Gastrocnemius medialis (tissue), 4 donors: ENCODE measurements around the gene CTDSP1. TPM values are rescaled to one million over a fixed set of nuclear protein-coding genes. Genes with fewer than 3 reads are reported as not detected.

Experiments
- ATAC-seq, 2 donors: fragments of 150-250 bp; one replicate each; pipeline ENCODE4 v1.9.1; 2016
- DNase-seq, 2 donors: peaks; one replicate each; pipeline ENCODE4 v3.0.0-alpha.2; 2019
- H3K27ac ChIP-seq, 4 donors: fragments of 200-600 bp; sonication (generic); 1 replicate in 1 of 4; 2 replicates in 3 of 4; pipeline ENCODE4 v1.5.1; 2016 to 2018; ENCODE audit warnings: mild to moderate bottlenecking in 2 of 4, moderate library complexity in 1 of 4
- H3K27me3 ChIP-seq, 3 donors: fragments of 200-600 bp; sonication (generic) in 2 of 3; 1 replicate in 1 of 3; 2 replicates in 2 of 3; pipeline versions ENCODE4 v1.5.1 to v1.6.0; 2016 to 2019; ENCODE audit warnings: mild to moderate bottlenecking in 1 of 3, moderate library complexity in 1 of 3
- H3K36me3 ChIP-seq, 2 donors: fragments of 200-600 bp; sonication (generic) in 1 of 2; one replicate each; pipeline ENCODE4 v1.5.1; 2017 to 2018
- H3K4me1 ChIP-seq, 2 donors: fragments of 200-600 bp; sonication (generic) in 1 of 2; one replicate each; pipeline ENCODE4 v1.5.1; 2016 to 2017; ENCODE audit warnings: mild to moderate bottlenecking in 2 of 2
- H3K4me3 ChIP-seq, 4 donors: fragments of 200-600 bp; sonication (generic) in 3 of 4; 1 replicate in 1 of 4; 2 replicates in 3 of 4; pipeline ENCODE4 v1.5.1; 2016 to 2019; ENCODE audit warnings: mild to moderate bottlenecking in 2 of 4
- H3K9me3 ChIP-seq, 3 donors: fragments of 200-600 bp; sonication (generic) in 2 of 3; 1 replicate in 1 of 3; 2 replicates in 2 of 3; pipeline ENCODE4 v1.5.1; 2016 to 2019
- POLR2A ChIP-seq, 2 donors: fragments of 450-650 bp; IDR thresholded peaks; one replicate each; pipeline ENCODE4 v1.6.1; 2017; ENCODE audit warnings: antibody characterized with exemption in 2 of 2, mild to moderate bottlenecking in 2 of 2, moderate library complexity in 2 of 2
- in situ Hi-C, 4 donors: fragments of 200-750 bp; cut with MboI; loops; one replicate each; pipeline versions ENCODE4 v1.15.0 to v1.8.0; 2017; ENCODE audit warnings: low sequenced_read_pairs in 4 of 4
- intact Hi-C: fragments of 100-400 bp; cut with DNase I; formaldehyde crosslinking; loops from one replicate; pipeline ENCODE4 v1.15.1; 2023; ENCODE audit warnings: low total_unique reads
- total RNA-seq, 4 donors: library from RNA; depleted of rRNA; stranded (reverse); fragments of >200 nt; gene quantifications; one replicate each; pipeline versions ENCODE4 v1.1.0 to v1.2.3, GENCODE V29; 2016
- TF ChIP-seq, protein P1 (sequence below), 5 experiments: fragments of 450-650 bp in 3 of 5; fragments of 200-600 bp in 2 of 5; sonication (generic) in 2 of 5; IDR thresholded peaks in 4 of 5; conservative IDR thresholded peaks in 1 of 5; 1 replicate in 4 of 5; 2 replicates in 1 of 5; pipeline ENCODE4 v1.5.1; 2016 to 2019; ENCODE audit warnings: antibody characterized with exemption in 5 of 5, mild to moderate bottlenecking in 3 of 5, moderate library complexity in 3 of 5

The CTDSP1 gene
- total RNA-seq, 4 donors from 2014 or later, result 46.7 to 77.4 (median 53.6) TPM

DNA sequence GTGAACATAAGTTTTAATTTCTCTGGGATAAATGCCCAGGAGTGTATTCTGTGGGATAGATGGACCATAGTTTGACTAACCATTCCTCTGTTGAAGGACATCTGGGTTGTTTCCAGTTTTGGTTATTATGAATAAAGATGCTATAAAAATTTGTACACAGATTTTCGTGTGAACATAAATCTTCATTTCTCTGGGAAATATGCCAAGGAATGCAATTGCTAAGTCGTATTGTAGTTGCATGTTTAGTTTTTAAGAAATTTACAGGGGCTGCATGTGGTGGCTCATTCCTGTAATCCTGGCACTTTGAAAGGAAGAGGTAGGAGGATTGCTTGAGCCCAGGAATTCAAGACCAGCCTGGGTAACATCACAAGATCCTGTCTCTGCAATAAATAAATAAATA, 24.5 kb upstream of the CTDSP1 start:
- no peak overlapping the region for H3K4me3 ChIP-seq
- DNase-seq (no peak), ATAC-seq (no peak)
- intact Hi-C loops (no loop called here), in situ Hi-C loops (no loop called here)
- no peaks in the 10 kb centered on the region for H3K4me1 ChIP-seq
- H3K27me3 ChIP-seq, result no peaks in the 10 kb centered on the region
- no peak overlapping the region for H3K27ac ChIP-seq
- no peaks in the 10 kb centered on the region for H3K36me3 ChIP-seq
- TF ChIP-seq POLR2A (IDR thresholded peaks at IDR 0.05), result no peak
- TF ChIP-seq, protein P1, sequence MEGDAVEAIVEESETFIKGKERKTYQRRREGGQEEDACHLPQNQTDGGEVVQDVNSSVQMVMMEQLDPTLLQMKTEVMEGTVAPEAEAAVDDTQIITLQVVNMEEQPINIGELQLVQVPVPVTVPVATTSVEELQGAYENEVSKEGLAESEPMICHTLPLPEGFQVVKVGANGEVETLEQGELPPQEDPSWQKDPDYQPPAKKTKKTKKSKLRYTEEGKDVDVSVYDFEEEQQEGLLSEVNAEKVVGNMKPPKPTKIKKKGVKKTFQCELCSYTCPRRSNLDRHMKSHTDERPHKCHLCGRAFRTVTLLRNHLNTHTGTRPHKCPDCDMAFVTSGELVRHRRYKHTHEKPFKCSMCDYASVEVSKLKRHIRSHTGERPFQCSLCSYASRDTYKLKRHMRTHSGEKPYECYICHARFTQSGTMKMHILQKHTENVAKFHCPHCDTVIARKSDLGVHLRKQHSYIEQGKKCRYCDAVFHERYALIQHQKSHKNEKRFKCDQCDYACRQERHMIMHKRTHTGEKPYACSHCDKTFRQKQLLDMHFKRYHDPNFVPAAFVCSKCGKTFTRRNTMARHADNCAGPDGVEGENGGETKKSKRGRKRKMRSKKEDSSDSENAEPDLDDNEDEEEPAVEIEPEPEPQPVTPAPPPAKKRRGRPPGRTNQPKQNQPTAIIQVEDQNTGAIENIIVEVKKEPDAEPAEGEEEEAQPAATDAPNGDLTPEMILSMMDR (IDR thresholded peaks at IDR 0.05 in 4 of 5, conservative IDR thresholded peaks at IDR 0.05 in 1 of 5), result no peak
- H3K9me3 ChIP-seq, result no peaks in the 10 kb centered on the region

DNA sequence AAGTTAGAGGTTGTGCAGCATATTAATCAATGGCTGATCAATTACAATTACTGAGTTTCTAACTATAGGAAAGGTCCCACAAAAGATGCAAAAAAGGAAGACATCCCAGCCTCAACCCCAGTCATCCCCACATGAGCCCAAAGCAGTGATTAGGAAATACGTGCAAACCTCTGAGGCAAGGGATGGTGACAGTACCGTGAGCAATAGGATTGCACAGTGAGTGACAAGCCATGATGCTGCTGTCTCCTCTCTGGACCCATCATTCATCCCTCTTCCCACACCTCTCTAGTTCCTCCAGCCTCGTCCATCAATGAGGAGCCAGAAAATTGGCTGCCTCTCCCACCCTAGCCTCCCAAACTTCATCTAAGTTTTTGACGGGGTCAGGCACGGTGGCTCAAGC, 21.6 kb upstream of the CTDSP1 start:
- in situ Hi-C loops (no loop called here), intact Hi-C loops (no loop called here)
- no peak for DNase-seq
- Histone ChIP-seq H3K27ac (no peak overlapping the region), H3K9me3 (no peaks in the 10 kb centered on the region), H3K4me3 (no peak overlapping the region), H3K36me3 (no peaks in the 10 kb centered on the region), H3K27me3 (no peaks in the 10 kb centered on the region), H3K4me1 (no peaks in the 10 kb centered on the region)
- no peak for ATAC-seq
- TF ChIP-seq POLR2A (IDR thresholded peaks at IDR 0.05), result no peak
- TF ChIP-seq, protein P1 (IDR thresholded peaks at IDR 0.05 in 4 of 5, conservative IDR thresholded peaks at IDR 0.05 in 1 of 5), result no peak

DNA sequence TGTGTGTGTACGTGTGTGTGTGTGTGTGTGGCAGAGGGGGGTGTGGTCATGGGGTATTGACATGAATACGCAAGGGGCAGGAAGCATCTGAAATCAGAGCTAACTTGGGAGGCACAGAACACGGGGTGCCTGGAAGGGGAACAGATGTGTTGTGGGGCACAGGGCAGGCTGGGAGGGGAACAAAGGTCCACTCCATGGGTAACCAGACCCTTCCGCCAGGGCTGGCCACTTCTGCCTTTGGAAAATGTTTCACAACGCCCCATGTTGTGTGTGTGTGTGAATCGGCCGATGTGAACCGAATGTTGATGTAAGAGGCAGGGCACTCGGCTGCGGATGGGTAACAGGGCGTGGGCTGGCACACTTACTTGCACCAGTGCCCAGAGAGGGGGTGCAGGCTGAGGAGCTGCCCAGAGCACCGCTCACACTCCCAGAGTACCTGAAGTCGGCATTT, 17.7 kb upstream of the CTDSP1 start, which contains the start of gene SLC11A1:
TSS of gene SLC11A1 (plus strand) at position 358 of the 451 bp plus-strand sequence. CDS start 96 bp downstream, outside the sequence.
- H3K27ac ChIP-seq, result peak within 1 kb of the TSS in 1 of 4 donors; percentile 0
- ATAC-seq (peak in 1 of 2 donors; percentile 60), DNase-seq (peak in 1 of 2 donors; percentile 60)
- peak within 1 kb of the TSS in 1 of 4 donors; percentile 17 for H3K4me3 ChIP-seq
- no peaks in the 10 kb centered on the region for H3K36me3 ChIP-seq
- no peaks in the 10 kb centered on the region for H3K4me1 ChIP-seq
- H3K9me3 ChIP-seq, result no peaks in the 10 kb centered on the region
- intact Hi-C loops (no loop called here), in situ Hi-C loops (loop anchor here in 3 of 4 donors (5.0 to 10.0 kb wide), 2 partner anchors 65 to 77 kb away; no protein-coding TSS in a partner anchor)
- TF ChIP-seq, protein P1 (IDR thresholded peaks at IDR 0.05 in 4 of 5, conservative IDR thresholded peaks at IDR 0.05 in 1 of 5), result no peak
- TF ChIP-seq POLR2A (IDR thresholded peaks at IDR 0.05), result peak; percentile 26 to 33
- H3K27me3 ChIP-seq, result no peaks in the 10 kb centered on the region

DNA sequence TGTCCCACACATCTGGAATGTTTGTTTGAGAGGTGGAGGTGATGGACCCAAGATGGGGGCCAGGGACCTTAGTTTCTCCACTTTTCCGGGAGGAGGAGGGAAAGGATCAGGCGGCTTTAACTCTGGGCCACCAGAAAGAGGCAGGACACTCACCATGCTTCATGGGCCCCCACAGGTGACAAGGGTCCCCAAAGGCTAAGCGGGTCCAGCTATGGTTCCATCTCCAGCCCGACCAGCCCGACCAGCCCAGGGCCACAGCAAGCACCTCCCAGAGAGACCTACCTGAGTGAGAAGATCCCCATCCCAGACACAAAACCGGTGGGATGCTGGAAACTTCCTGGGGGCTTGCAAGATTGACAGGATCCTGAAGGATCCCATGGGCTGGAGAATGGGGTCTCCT, 16.9 kb upstream of the CTDSP1 start:
- DNase-seq (no peak), ATAC-seq (no peak)
- TF ChIP-seq, protein P1 (IDR thresholded peaks at IDR 0.05 in 4 of 5, conservative IDR thresholded peaks at IDR 0.05 in 1 of 5), result no peak
- no peak for TF ChIP-seq POLR2A (IDR thresholded peaks at IDR 0.05)
- peak overlapping the region in 1 of 4 donors; percentile 0 for H3K27ac ChIP-seq
- H3K4me1 ChIP-seq, result no peaks in the 10 kb centered on the region
- intact Hi-C loops, result no loop called here
- in situ Hi-C loops, result loop anchor here in 3 of 4 donors (5.0 to 10.0 kb wide), 2 partner anchors 65 to 78 kb away; no protein-coding TSS in a partner anchor
- H3K36me3 ChIP-seq, result no peaks in the 10 kb centered on the region
- H3K9me3 ChIP-seq, result no peaks in the 10 kb centered on the region
- peak overlapping the region in 1 of 4 donors; percentile 17 for H3K4me3 ChIP-seq
- H3K27me3 ChIP-seq, result no peaks in the 10 kb centered on the region
